Spleen (tissue), 11 donors: Measurements from ENCODE around the gene PLEKHA7. TPM values are rescaled to one million over a fixed set of nuclear protein-coding genes. Genes with fewer than 3 reads are reported as not detected.

ENCODE experiments used
- DNase-seq: peaks from one replicate; pipeline ENCODE4 v3.0.0-alpha.2; 2020
- H3K27ac ChIP-seq, 8 donors: fragments of 200-600 bp; sonication (generic) in 7 of 8; 1 replicate in 4 of 8; 2 replicates in 4 of 8; pipeline versions ENCODE4 v1.5.0 to v1.8.0; 2016 to 2021; ENCODE audit warnings: inconsistent platforms in 4 of 8, mild to moderate bottlenecking in 4 of 8, moderate library complexity in 1 of 8
- H3K27me3 ChIP-seq, 7 donors: fragments of 200-600 bp; sonication (generic) in 6 of 7; replicated peaks in 1 of 7; 1 replicate in 4 of 7; 2 replicates in 3 of 7; pipeline versions ENCODE4 v1.5.0 to v1.8.0; 2016 to 2021; ENCODE audit warnings: inconsistent platforms in 3 of 7, mild to moderate bottlenecking in 1 of 7
- H3K36me3 ChIP-seq, 6 donors: fragments of 200-600 bp; sonication (generic) in 5 of 6; 1 replicate in 4 of 6; 2 replicates in 2 of 6; pipeline versions ENCODE4 v1.5.0 to v1.8.0; 2016 to 2021; ENCODE audit warnings: inconsistent platforms in 2 of 6
- H3K4me1 ChIP-seq, 6 donors: fragments of 200-600 bp; sonication (generic) in 5 of 6; 1 replicate in 3 of 6; 2 replicates in 3 of 6; pipeline versions ENCODE4 v1.5.0 to v1.8.0; 2016 to 2021; ENCODE audit warnings: inconsistent platforms in 3 of 6
- H3K4me3 ChIP-seq, 8 donors: fragments of 200-600 bp; sonication (generic) in 7 of 8; 1 replicate in 4 of 8; 2 replicates in 4 of 8; pipeline versions ENCODE4 v1.5.0 to v1.8.0; 2016 to 2021; ENCODE audit warnings: inconsistent platforms in 4 of 8, mild to moderate bottlenecking in 4 of 8, moderate library complexity in 2 of 8
- H3K9me3 ChIP-seq, 8 donors: fragments of 200-600 bp; sonication (generic) in 7 of 8; 1 replicate in 4 of 8; 2 replicates in 4 of 8; pipeline versions ENCODE4 v1.5.0 to v1.8.0; 2016 to 2021; ENCODE audit warnings: inconsistent platforms in 4 of 8
- CTCF ChIP-seq, 11 experiments: fragments of 200-600 bp in 7 of 11; fragments of 450-650 bp in 4 of 11; sonication (generic) in 4 of 11; IDR thresholded peaks in 8 of 11; conservative IDR thresholded peaks in 3 of 11; 1 replicate in 7 of 11; 2 replicates in 4 of 11; pipeline versions ENCODE4 v1.4.0 to v1.8.0; 2016 to 2021; ENCODE audit warnings: antibody characterized with exemption in 11 of 11, inconsistent platforms in 4 of 11, mild to moderate bottlenecking in 1 of 11
- POLR2A ChIP-seq, 3 donors: fragments of 450-650 bp; IDR thresholded peaks; one replicate each; pipeline ENCODE4 v1.5.1; 2017; ENCODE audit warnings: antibody characterized with exemption in 3 of 3, mild to moderate bottlenecking in 1 of 3
- POLR2AphosphoS5 ChIP-seq, 3 donors: sonication (generic); formaldehyde crosslinking; IDR thresholded peaks; one replicate each; pipeline ENCODE4 v1.5.1; 2017; ENCODE audit warnings: antibody characterized with exemption in 3 of 3
- WGBS, 5 donors: extraction: QIAGEN DNeasy Blood & Tissue Kit in 3 of 5; methylation state at CpG; one replicate each; pipeline versions ENCODE4 v1.1.5 to v1.1.7; 2013 to 2018; 5-methylcytosine and 5-hydroxymethylcytosine counted together
- intact Hi-C: fragments of 100-400 bp; cut with DNase I; formaldehyde crosslinking; loops from one replicate; pipeline ENCODE4 v1.15.0; 2023; ENCODE audit warnings: low total_unique reads
- polyA plus RNA-seq, 3 donors: library from polyadenylated mRNA; stranded (reverse); fragments of 200-250 nt; gene quantifications; one replicate each; pipeline ENCODE4 v1.2.1, GENCODE V29; 2013
- total RNA-seq, 7 donors: library from RNA; depleted of rRNA in 3 of 7; stranded (reverse); fragments of >200 nt in 3 of 7; fragmentation: NEBNext Ultra II Directional in 4 of 7; extraction: Animal tissue kit (Norgen Biotek cat#: 25700) in 4 of 7; gene quantifications; one replicate each; pipeline versions ENCODE4 v1.1.0 to v1.2.1, GENCODE V29; 2016 to 2021
- donor health status: healthy with polysubstance abuse.
- donor health status: DM: no; HTN: no; CAD: no; lungs with moderate emphysema.
- donor health status: DM: no; HTN: no; CAD: no.
- donor health status: Bipolar disorder and iron deficiency.
- donor health status: healthy.
- donor health status: DM: no; HTN: no; CAD: no.
- donor health status: DM: yes; HTN: yes; CAD: no.

PLEKHA7 gene
- total and polyA plus RNA-seq, 10 donors: 1.8 to 12.8 (median 5.8) TPM

- Histone ChIP-seq H3K4me3 (no peak overlapping the region), H3K27ac (peak overlapping the region in 6 of 8 donors; percentile 1 to 73 (median 52)), H3K4me1 (peaks cover 0 to 19% (median 17%) of the 10 kb centered on the region in 6 donors), H3K27me3 (no peaks in the 10 kb centered on the region), H3K9me3 (no peaks in the 10 kb centered on the region), H3K36me3 (no peaks in the 10 kb centered on the region)
- TF ChIP-seq CTCF (IDR thresholded peaks at IDR 0.05 in 8 of 11, conservative IDR thresholded peaks at IDR 0.05 in 3 of 11) (no peak), POLR2A (IDR thresholded peaks at IDR 0.05) (no peak), POLR2AphosphoS5 (IDR thresholded peaks at IDR 0.05) (no peak)
- DNase-seq: no peak
- intact Hi-C loops: no loop called here
- 9 to 30% (median 14%) methylated on average over 2 of the region's 2 CpGs for WGBS, 5 donors
Observed at GRCh38 chr11:16902781-16903378, 111.3 kb downstream of the PLEKHA7 start.

- no peaks in the 10 kb centered on the region for H3K27me3 ChIP-seq
- no peak overlapping the region for H3K4me3 ChIP-seq
- 62 to 76% (median 71%) methylated on average over 6 of the region's 6 CpGs for WGBS, 5 donors
- DNase-seq: no peak
- no peaks in the 10 kb centered on the region for H3K9me3 ChIP-seq
- no peaks in the 10 kb centered on the region for H3K36me3 ChIP-seq
- intact Hi-C loops: no loop called here
- TF ChIP-seq POLR2A (IDR thresholded peaks at IDR 0.05) (no peak), POLR2AphosphoS5 (IDR thresholded peaks at IDR 0.05) (no peak), CTCF (IDR thresholded peaks at IDR 0.05 in 8 of 11, conservative IDR thresholded peaks at IDR 0.05 in 3 of 11) (no peak)
- H3K4me1 ChIP-seq: peaks cover 0 to 26% (median 21%) of the 10 kb centered on the region in 6 donors
- H3K27ac ChIP-seq: peak overlapping the region in 3 of 8 donors; percentile 63 to 73 (median 64)
Observed at GRCh38 chr11:16902182-16902581, 112.0 kb downstream of the PLEKHA7 start.

GRCh38 chr11:16900491-16900890 lies 113.7 kb downstream of the PLEKHA7 start:
- no peak overlapping the region for H3K4me3 ChIP-seq
- no peaks in the 10 kb centered on the region for H3K9me3 ChIP-seq
- intact Hi-C loops: no loop called here
- peaks cover 0 to 27% (median 21%) of the 10 kb centered on the region in 6 donors for H3K4me1 ChIP-seq
- H3K36me3 ChIP-seq: no peaks in the 10 kb centered on the region
- TF ChIP-seq CTCF (IDR thresholded peaks at IDR 0.05 in 8 of 11, conservative IDR thresholded peaks at IDR 0.05 in 3 of 11) (no peak), POLR2AphosphoS5 (IDR thresholded peaks at IDR 0.05) (no peak), POLR2A (IDR thresholded peaks at IDR 0.05) (no peak)
- no peak for DNase-seq
- H3K27me3 ChIP-seq: no peaks in the 10 kb centered on the region
- no peak overlapping the region for H3K27ac ChIP-seq

DNA sequence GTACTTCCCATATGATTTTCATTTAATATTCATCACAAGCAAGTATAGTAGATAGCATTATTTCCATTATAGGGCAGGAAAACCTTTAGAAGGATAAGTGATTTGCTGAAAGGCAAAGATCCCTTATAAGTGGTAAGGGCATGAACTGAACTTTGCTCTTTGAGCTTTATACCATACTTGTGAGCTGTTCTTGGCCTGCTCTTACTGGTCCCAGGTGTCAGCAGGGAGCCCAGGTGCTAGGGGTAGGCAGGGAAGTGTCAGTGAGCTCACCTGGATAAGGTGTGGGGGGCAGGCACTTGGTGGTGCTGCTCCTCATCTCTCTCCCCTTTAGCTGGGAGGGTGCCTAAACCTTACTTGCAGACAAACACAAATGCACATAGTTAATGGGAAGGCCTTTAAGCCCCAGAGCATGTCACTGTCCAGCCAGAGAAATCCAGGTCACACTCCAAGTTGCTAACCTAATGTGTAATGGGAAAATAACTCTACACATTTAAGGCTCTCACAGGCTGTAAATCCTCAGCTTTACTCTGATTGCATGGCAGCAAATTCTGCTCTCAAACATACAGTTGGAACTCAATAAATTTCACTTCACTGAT lies 114.4 kb downstream of the PLEKHA7 start:
- Histone ChIP-seq H3K27ac (no peak overlapping the region), H3K4me3 (no peak overlapping the region), H3K36me3 (no peaks in the 10 kb centered on the region), H3K27me3 (no peaks in the 10 kb centered on the region), H3K4me1 (peaks cover 0 to 29% (median 21%) of the 10 kb centered on the region in 6 donors), H3K9me3 (no peaks in the 10 kb centered on the region)
- DNase-seq: no peak
- TF ChIP-seq CTCF (IDR thresholded peaks at IDR 0.05 in 8 of 11, conservative IDR thresholded peaks at IDR 0.05 in 3 of 11) (no peak), POLR2A (IDR thresholded peaks at IDR 0.05) (no peak), POLR2AphosphoS5 (IDR thresholded peaks at IDR 0.05) (no peak)
- intact Hi-C loops: no loop called here
